ENCODE measurements around the gene EYA2.

EYA2 gene

GRCh38 chr20:47090835-47091234 is 196.2 kb downstream of the EYA2 start:
- CTCF ChIA-PET: no interaction called here
- POLR2A ChIA-PET: no interaction called here
- DNase-seq (ENCODE audit: extremely low spot score): no peak
- TF ChIP-seq SP1 (IDR thresholded peaks at IDR 0.05) (no peak), L3MBTL2 (conservative IDR thresholded peaks at IDR 0.05) (no peak), ELF4 (IDR thresholded peaks at IDR 0.05) (no peak), LEF1 (IDR thresholded peaks at IDR 0.05; ENCODE audit: borderline replicate concordance) (no peak), PKNOX1 (IDR thresholded peaks at IDR 0.05) (no peak), TARDBP (IDR thresholded peaks at IDR 0.05) (no peak), FOXK2 (IDR thresholded peaks at IDR 0.05) (no peak), HDGF (IDR thresholded peaks at IDR 0.05; ENCODE audit: borderline replicate concordance) (no peak), ARNT (IDR thresholded peaks at IDR 0.05) (no peak), FOXA1 (IDR thresholded peaks at IDR 0.05) (no peak), CTBP1 (IDR thresholded peaks at IDR 0.05; ENCODE audit: borderline replicate concordance) (no peak)

GRCh38 chr20:47093320-47093966 is 198.8 kb downstream of the EYA2 start:
- DNase-seq (ENCODE audit: extremely low spot score): no peak
- TF ChIP-seq HDGF (IDR thresholded peaks at IDR 0.05; ENCODE audit: borderline replicate concordance) (no peak), ARNT (IDR thresholded peaks at IDR 0.05) (no peak), FOXM1 (IDR thresholded peaks at IDR 0.05; ENCODE audit: borderline replicate concordance) (no peak), PKNOX1 (IDR thresholded peaks at IDR 0.05) (no peak), FOXA1 (IDR thresholded peaks at IDR 0.05) (no peak), ELF4 (IDR thresholded peaks at IDR 0.05) (no peak), L3MBTL2 (conservative IDR thresholded peaks at IDR 0.05) (no peak), SUZ12 (IDR thresholded peaks at IDR 0.05) (no peak)
- CTCF ChIA-PET: no interaction called here
- POLR2A ChIA-PET: interaction anchor here (1.2 kb wide), 1 partner anchor 15 kb away, joined by 3 read pairs; no protein-coding TSS in a partner anchor

GRCh38 chr20:47095690-47096089 is 201.0 kb downstream of the EYA2 start:
- CTCF ChIA-PET: no interaction called here
- POLR2A ChIA-PET: no interaction called here
- no peak for DNase-seq (ENCODE audit: extremely low spot score)
- TF ChIP-seq CTBP1 (IDR thresholded peaks at IDR 0.05; ENCODE audit: borderline replicate concordance): no peak
- TF ChIP-seq LEF1 (IDR thresholded peaks at IDR 0.05; ENCODE audit: borderline replicate concordance): no peak
- no peak for TF ChIP-seq ELF4 (IDR thresholded peaks at IDR 0.05)
- TF ChIP-seq SUZ12 (IDR thresholded peaks at IDR 0.05): no peak
- no peak for TF ChIP-seq TARDBP (IDR thresholded peaks at IDR 0.05)
- no peak for TF ChIP-seq BHLHE40 (IDR thresholded peaks at IDR 0.05; ENCODE audit: borderline replicate concordance)
- no peak for TF ChIP-seq L3MBTL2 (conservative IDR thresholded peaks at IDR 0.05)
- TF ChIP-seq ZNF384 (IDR thresholded peaks at IDR 0.05): no peak
- no peak for TF ChIP-seq FOXK2 (IDR thresholded peaks at IDR 0.05)
- no peak for TF ChIP-seq NFRKB (IDR thresholded peaks at IDR 0.05)
- no peak for TF ChIP-seq ARNT (IDR thresholded peaks at IDR 0.05)
- TF ChIP-seq PKNOX1 (IDR thresholded peaks at IDR 0.05): no peak
- TF ChIP-seq FOXM1 (IDR thresholded peaks at IDR 0.05; ENCODE audit: borderline replicate concordance): no peak

GRCh38 chr20:47097691-47098622 is 203.3 kb downstream of the EYA2 start:
- CTCF ChIA-PET: no interaction called here
- no peak for DNase-seq (ENCODE audit: extremely low spot score)
- TF ChIP-seq LEF1 (IDR thresholded peaks at IDR 0.05; ENCODE audit: borderline replicate concordance) (no peak), TARDBP (IDR thresholded peaks at IDR 0.05) (no peak), BHLHE40 (IDR thresholded peaks at IDR 0.05; ENCODE audit: borderline replicate concordance) (no peak), FOXM1 (IDR thresholded peaks at IDR 0.05; ENCODE audit: borderline replicate concordance) (no peak), HDGF (IDR thresholded peaks at IDR 0.05; ENCODE audit: borderline replicate concordance) (no peak), ELF4 (IDR thresholded peaks at IDR 0.05) (no peak), NFRKB (IDR thresholded peaks at IDR 0.05) (no peak), L3MBTL2 (conservative IDR thresholded peaks at IDR 0.05) (no peak)
- POLR2A ChIA-PET: interaction anchor here (0.6 kb wide), 1 partner anchor 73 kb away, joined by 3 read pairs; no protein-coding TSS in a partner anchor

GRCh38 chr20:47099093-47099492 is 204.4 kb downstream of the EYA2 start:
- DNase-seq (ENCODE audit: extremely low spot score): no peak
- ChIA-PET POLR2A (no interaction called here), CTCF (no interaction called here)
- TF ChIP-seq CTBP1 (IDR thresholded peaks at IDR 0.05; ENCODE audit: borderline replicate concordance): no peak

- TF ChIP-seq ELF4 (IDR thresholded peaks at IDR 0.05) (no peak), BHLHE40 (IDR thresholded peaks at IDR 0.05; ENCODE audit: borderline replicate concordance) (no peak), ZNF384 (IDR thresholded peaks at IDR 0.05) (no peak), SP1 (IDR thresholded peaks at IDR 0.05) (no peak), FOXM1 (IDR thresholded peaks at IDR 0.05; ENCODE audit: borderline replicate concordance) (no peak), TARDBP (IDR thresholded peaks at IDR 0.05) (no peak), HDGF (IDR thresholded peaks at IDR 0.05; ENCODE audit: borderline replicate concordance) (no peak), FOXA1 (IDR thresholded peaks at IDR 0.05) (no peak), PKNOX1 (IDR thresholded peaks at IDR 0.05) (no peak), CTBP1 (IDR thresholded peaks at IDR 0.05; ENCODE audit: borderline replicate concordance) (no peak), LEF1 (IDR thresholded peaks at IDR 0.05; ENCODE audit: borderline replicate concordance) (no peak)
- no peak for DNase-seq (ENCODE audit: extremely low spot score)
- POLR2A ChIA-PET: no interaction called here
- CTCF ChIA-PET: no interaction called here
Observed at GRCh38 chr20:47099825-47100441, 205.3 kb downstream of the EYA2 start.

Measured in HEK293T (cell line).